GM21737 (cell line): ENCODE data around the gene IFNG.

Experiments used
- ATAC-seq: cut with Tn5 transposase; IDR thresholded peaks from one replicate; pipeline ENCODE4 v1.9.1; 2021; ENCODE audit warnings: mild to moderate bottlenecking, moderate library complexity; ENCODE audit not compliant: unreplicated experiment

The IFNG gene

GRCh38 chr12:68118096-68118755, 41.3 kb downstream of the IFNG start:
- ATAC-seq: no peak

- no peak for ATAC-seq
These were observed 41.9 kb downstream of the IFNG start for GRCh38 chr12:68117661-68118060.

- ATAC-seq: no peak
These were observed 44.3 kb downstream of the IFNG start for GRCh38 chr12:68115281-68115680.

DNA sequence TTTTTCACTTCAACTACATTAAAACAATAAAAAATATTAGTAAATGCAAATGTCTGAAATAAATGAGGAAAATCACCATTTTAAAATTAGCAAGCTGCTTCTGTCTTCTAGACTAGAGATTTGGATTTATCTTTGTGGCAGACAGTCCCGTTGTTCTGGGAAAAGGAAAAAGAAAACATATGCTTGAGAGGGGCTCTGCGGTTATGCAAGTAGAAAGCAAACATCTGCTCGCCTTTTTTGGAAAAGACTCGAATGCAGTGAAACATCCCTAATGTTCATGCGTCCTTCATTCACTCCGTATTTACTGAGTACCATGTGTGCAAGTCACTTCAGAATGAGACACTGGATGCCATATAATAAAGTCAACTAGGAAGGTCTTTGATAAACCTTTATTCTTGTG, 44.9 kb downstream of the IFNG start:
- no peak for ATAC-seq

DNA sequence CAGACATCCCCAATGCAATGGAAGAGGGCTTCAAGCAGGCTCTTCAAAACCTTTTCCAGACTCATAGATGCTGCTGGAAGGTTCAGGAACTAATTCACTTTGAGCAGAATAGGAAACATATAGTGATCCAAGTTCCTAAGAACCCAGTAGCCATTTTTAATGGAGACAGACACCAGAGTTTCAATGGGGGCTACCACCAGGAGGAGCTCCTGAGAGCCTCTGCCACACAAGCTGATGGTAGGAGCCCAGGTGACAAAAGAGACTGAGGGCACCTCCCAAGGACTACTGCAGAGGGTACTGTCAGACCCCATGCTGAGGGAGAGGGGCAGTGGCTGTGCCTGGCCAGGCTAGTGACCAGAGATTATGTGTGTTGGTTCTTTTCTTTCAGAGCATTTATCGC, 45.9 kb downstream of the IFNG start:
- ATAC-seq: no peak

GRCh38 chr12:68111995-68112394, 47.5 kb downstream of the IFNG start:
- ATAC-seq: no peak

GRCh38 chr12:68109444-68110217, 49.9 kb downstream of the IFNG start:
- ATAC-seq: no peak

GRCh38 chr12:68109001-68109400, 50.5 kb downstream of the IFNG start:
- ATAC-seq: no peak

DNA sequence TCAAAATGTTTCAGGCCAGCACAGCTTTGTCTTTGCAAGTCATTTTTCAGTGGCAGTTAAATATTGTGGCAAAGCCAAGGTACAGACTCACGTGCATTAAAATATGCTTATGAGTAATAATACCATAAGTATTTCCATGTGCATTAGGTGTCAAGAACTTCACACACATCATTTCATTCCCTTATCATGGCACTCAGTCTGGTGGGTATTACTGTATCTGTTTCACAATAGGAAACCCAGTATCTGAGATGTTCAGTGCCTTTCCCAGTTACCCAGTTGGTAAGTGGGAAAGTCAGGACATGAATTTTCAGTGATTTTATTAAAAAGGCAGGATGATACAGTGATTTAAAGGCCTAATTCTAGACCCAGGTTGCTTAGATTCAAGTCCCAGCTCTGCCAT, 52.9 kb downstream of the IFNG start:
- ATAC-seq: no peak

DNA sequence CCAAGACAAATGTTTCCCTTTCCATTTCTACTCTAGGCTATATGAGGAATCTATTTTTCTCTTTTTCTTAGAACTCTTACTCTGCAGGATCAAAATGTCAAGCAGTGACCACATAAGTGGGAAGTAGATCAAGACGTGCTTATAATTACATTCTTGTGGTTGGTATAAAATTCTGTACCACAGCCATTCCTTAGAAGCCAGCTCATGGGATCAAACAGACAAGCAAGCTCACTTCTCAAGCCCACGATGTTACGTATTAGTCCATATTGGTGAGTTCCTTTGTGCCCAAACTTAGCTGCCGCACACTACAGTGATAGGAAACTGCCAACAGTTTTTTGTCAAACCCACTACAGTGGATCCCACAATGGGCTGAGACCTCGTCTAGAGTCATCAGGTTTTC, 53.4 kb downstream of the IFNG start:
- ATAC-seq: no peak
